HEK293 (cell line): Measurements from ENCODE around the gene HTR7.

Source experiments
- CTCF ChIP-seq: fragments of 450-650 bp; formaldehyde crosslinking; IDR thresholded peaks from 2 replicates; pipeline ENCODE4 v1.5.1; 2016; ENCODE audit warnings: missing biosample characterization, missing genetic modification characterization
- ELK4 ChIP-seq: IDR thresholded peaks from 2 replicates; pipeline ENCODE4 v1.6.1; 2011; ENCODE audit warnings: mild to moderate bottlenecking, low read depth, low read length, borderline replicate concordance
- KLF16 ChIP-seq: fragments of 450-650 bp; formaldehyde crosslinking; IDR thresholded peaks from 2 replicates; pipeline ENCODE4 v1.5.1; 2017; ENCODE audit warnings: missing biosample characterization, missing genetic modification characterization
- PATZ1 ChIP-seq: fragments of 450-650 bp; formaldehyde crosslinking; IDR thresholded peaks from 2 replicates; pipeline ENCODE4 v1.5.1; 2016; ENCODE audit warnings: missing biosample characterization, missing genetic modification characterization
- SP2 ChIP-seq: fragments of 450-650 bp; formaldehyde crosslinking; IDR thresholded peaks from 2 replicates; pipeline ENCODE4 v1.5.1; 2016; ENCODE audit warnings: missing biosample characterization, missing genetic modification characterization
- TSHZ1 ChIP-seq: fragments of 450-650 bp; formaldehyde crosslinking; IDR thresholded peaks from 2 replicates; pipeline ENCODE4 v1.5.1; 2016; ENCODE audit warnings: missing biosample characterization, missing genetic modification characterization, borderline replicate concordance
- YY1 ChIP-seq: fragments of 450-650 bp; formaldehyde crosslinking; IDR thresholded peaks from 2 replicates; pipeline ENCODE4 v1.5.1; 2018; ENCODE audit warnings: missing biosample characterization, missing genetic modification characterization
- ZBTB21 ChIP-seq: fragments of 450-650 bp; formaldehyde crosslinking; IDR thresholded peaks from 2 replicates; pipeline ENCODE4 v1.5.1; 2017; ENCODE audit warnings: missing biosample characterization, missing genetic modification characterization
- ZNF10 ChIP-seq: fragments of 450-650 bp; formaldehyde crosslinking; IDR thresholded peaks from 2 replicates; pipeline ENCODE4 v1.5.1; 2017; ENCODE audit warnings: missing biosample characterization, missing genetic modification characterization
- ZNF146 ChIP-seq: fragments of 450-650 bp; formaldehyde crosslinking; IDR thresholded peaks from 2 replicates; pipeline ENCODE4 v1.5.1; 2016; ENCODE audit warnings: missing biosample characterization, missing genetic modification characterization
- ZSCAN23 ChIP-seq: fragments of 450-650 bp; formaldehyde crosslinking; IDR thresholded peaks from 2 replicates; pipeline ENCODE4 v1.5.1; 2016; ENCODE audit warnings: missing biosample characterization, missing genetic modification characterization

- TF ChIP-seq TSHZ1 (tag by site-specific recombination) (no peak), CTCF (tag by site-specific recombination) (no peak), ZNF10 (no peak), ZNF146 (tag by site-specific recombination) (no peak), ELK4 (no peak), KLF16 (no peak), PATZ1 (no peak), ZBTB21 (tag by site-specific recombination) (no peak), SP2 (no peak), ZSCAN23 (no peak), YY1 (no peak)
Observed at GRCh38 chr10:90818736-90819135, 39.1 kb downstream of the HTR7 start.
